HepG2 (cell line): ENCODE results near the gene MACROD2. TPM values are rescaled to one million over a fixed set of nuclear protein-coding genes. Genes with fewer than 3 reads are reported as not detected.

Source experiments
- ETV6 ChIP-seq: sonication (generic); formaldehyde crosslinking; conservative IDR thresholded peaks from 2 replicates; pipeline ENCODE4 v1.4.0; 2020; ENCODE audit warnings: missing genetic modification reagents
- FLYWCH1 ChIP-seq: sonication (generic); formaldehyde crosslinking; IDR thresholded peaks from 2 replicates; pipeline ENCODE4 v1.8.1; 2023; ENCODE audit warnings: mild to moderate bottlenecking, missing genetic modification reagents
- GATAD1 ChIP-seq: IDR thresholded peaks from 2 replicates; pipeline ENCODE4 v1.6.1; 2016; ENCODE audit warnings: missing genetic modification reagents, missing compliant biosample characterization
- HCFC1 ChIP-seq: fragments of 150-350 bp; IDR thresholded peaks from 2 replicates; pipeline ENCODE4 v1.6.1; 2014; ENCODE audit warnings: low read depth, low read length
- HDAC6 ChIP-seq: fragments of 200-600 bp; sonication (generic); IDR thresholded peaks from 2 replicates; pipeline ENCODE4 v1.7.0; 2017; ENCODE audit warnings: mild to moderate bottlenecking, antibody characterized with exemption, low read length, low read depth
- HNRNPK ChIP-seq: fragments of 200-400 bp; formaldehyde crosslinking; IDR thresholded peaks from 2 replicates; pipeline ENCODE4 v1.6.1; 2018; ENCODE audit warnings: low read length, low read depth, moderate library complexity, mild to moderate bottlenecking; ENCODE audit not compliant: poor library complexity, severe bottlenecking
- PAXIP1 ChIP-seq: sonication (generic); formaldehyde crosslinking; conservative IDR thresholded peaks from 2 replicates; pipeline ENCODE4 v1.4.0; 2020; ENCODE audit warnings: mild to moderate bottlenecking, missing genetic modification reagents, moderate library complexity
- PHB2 ChIP-seq: fragments of 450-650 bp; IDR thresholded peaks from 2 replicates; pipeline ENCODE4 v1.6.1; 2018; ENCODE audit not compliant: partially characterized antibody
- ZHX1 ChIP-seq: sonication (generic); formaldehyde crosslinking; IDR thresholded peaks from 2 replicates; pipeline ENCODE4 v1.8.1; 2022; ENCODE audit warnings: low read depth, mild to moderate bottlenecking, missing genetic modification reagents
- ZIK1 ChIP-seq: sonication (generic); formaldehyde crosslinking; IDR thresholded peaks from 2 replicates; pipeline ENCODE4 v1.5.0; 2020; ENCODE audit warnings: mild to moderate bottlenecking, low read depth, missing genetic modification reagents, borderline replicate concordance
- ZNF451 ChIP-seq: sonication (generic); formaldehyde crosslinking; IDR thresholded peaks from 2 replicates; pipeline ENCODE4 v1.5.0; 2020; ENCODE audit warnings: mild to moderate bottlenecking, missing genetic modification reagents
- polyA plus RNA-seq, 8 experiments: library from polyadenylated mRNA; depleted of rRNA in 3 of 8; stranded (reverse) in 7 of 8; unstranded in 1 of 8; fragments of >200 nt; fragmentation: Illumina TruSeq in 4 of 8; extraction: Trizol in 4 of 8; gene quantifications; 2 replicates each; pipeline versions ENCODE4 v1.2.1 to v1.2.3, GENCODE V29; 2011 to 2016; ENCODE audit warnings: low read depth in 4 of 8, missing spikeins in 1 of 8, mixed read lengths in 1 of 8; ENCODE audit not compliant: insufficient read depth in 1 of 8
- total RNA-seq, 5 experiments: library from RNA; depleted of rRNA; stranded (reverse); fragments of >200 nt; fragmentation: Illumina TruSeq; extraction: Trizol; gene quantifications; 2 replicates each; pipeline ENCODE4 v1.2.3, GENCODE V29; 2016; ENCODE audit warnings: low read depth in 1 of 5

MACROD2 gene
- total and polyA plus RNA-seq, 2 of the 13 experiments (the other 11 are each of a cell fraction or from before 2014, with no cell fraction given) = 0.13 to 0.51 TPM

- TF ChIP-seq FLYWCH1 (CRISPR knock-in tag) = no peak
- TF ChIP-seq ZNF451 (CRISPR knock-in tag) = no peak
- TF ChIP-seq GATAD1 (CRISPR knock-in tag) = no peak
- no peak for TF ChIP-seq HNRNPK
- no peak for TF ChIP-seq PHB2
- no peak for TF ChIP-seq HCFC1
- no peak for TF ChIP-seq ZHX1
- TF ChIP-seq ZIK1 (CRISPR knock-in tag) = no peak
- no peak for TF ChIP-seq PAXIP1
- TF ChIP-seq HDAC6 = no peak
- TF ChIP-seq ETV6 (CRISPR knock-in tag) = no peak
These were observed 1904.7 kb downstream of the MACROD2 start (continued) for GRCh38 chr20:15899967-15900366.
